GM19438 (cell line): ENCODE measurements around the gene ADORA2A.

Experiments used
- ATAC-seq: cut with Tn5 transposase; IDR thresholded peaks from one replicate; pipeline ENCODE4 v1.9.1; 2021; ENCODE audit warnings: low read depth; ENCODE audit not compliant: unreplicated experiment

Gene ADORA2A

DNA sequence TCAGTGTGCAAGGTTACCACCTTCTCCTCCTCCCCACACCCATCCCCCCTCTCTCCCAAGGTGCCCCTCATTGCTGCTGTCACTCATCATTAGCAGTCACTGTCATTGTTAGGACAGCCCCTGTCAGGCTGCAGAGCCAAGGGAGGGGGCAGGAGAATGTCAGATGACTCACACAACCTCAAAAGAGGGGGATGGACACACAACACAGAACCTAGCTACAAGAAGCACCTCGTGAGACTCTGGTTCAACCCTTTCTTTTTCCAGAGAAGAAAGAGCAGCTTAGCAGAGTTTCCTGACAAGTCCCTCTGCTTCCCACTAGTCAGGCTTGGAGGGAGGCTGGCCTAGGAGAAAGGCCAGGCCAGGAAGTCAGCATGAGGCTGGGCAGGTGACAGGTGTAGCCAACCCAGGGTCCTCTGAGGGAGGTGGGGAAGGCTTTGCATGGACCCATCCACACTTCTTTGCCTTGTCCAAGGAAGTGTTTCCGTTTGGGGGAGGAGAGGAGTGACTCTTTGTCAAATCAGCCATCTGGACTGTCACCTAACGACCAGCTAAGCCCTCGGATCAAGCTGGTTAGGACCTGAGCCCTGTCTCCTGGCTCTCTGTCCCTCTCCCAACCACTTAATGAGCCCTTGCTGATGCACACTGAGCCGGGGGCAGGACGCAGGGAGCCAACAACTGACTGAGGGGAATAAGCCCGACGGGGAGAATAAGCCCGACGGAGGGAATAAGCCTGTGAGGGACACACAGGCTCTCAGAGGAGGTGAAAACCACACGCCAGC lies 18.3 kb downstream of the ADORA2A start:
- ATAC-seq: no peak

DNA sequence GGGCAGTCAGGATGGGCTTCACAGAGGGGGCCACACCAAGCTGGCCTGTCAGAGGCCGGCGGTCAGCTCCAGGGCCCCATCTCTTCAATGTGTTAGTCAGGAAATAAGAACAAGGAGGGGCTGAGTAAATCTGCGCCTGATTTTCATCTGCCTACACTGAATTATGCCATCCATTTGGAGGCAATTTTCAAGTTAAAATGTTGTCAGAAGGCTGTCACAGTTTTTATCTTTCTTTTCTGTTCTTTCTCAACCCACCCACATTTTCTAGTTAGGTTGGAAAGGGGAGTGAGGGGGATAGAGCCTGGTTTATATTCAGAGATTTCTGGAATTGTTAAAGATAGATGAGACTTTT lies 18.8 kb downstream of the ADORA2A start:
- no peak for ATAC-seq

DNA sequence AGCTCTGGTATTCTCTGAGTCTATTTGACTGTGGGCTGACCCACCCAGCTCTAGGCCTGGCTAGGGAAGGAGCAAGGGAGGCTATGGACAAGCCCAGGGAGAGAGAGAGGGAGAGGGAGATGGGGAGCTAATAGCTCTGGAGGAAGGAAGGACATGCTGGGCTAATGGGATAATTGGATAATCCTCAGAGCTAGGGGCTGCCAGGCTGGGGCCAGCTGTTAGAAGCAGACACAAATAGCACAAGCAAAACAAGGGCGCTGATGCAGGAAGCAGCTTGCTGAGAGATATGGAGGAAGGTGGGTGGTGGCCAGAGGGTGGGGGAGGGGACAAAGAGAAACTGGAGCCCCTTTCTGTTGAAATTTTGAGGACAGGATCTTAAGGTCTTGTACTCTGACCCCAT lies 23.2 kb downstream of the ADORA2A start:
- ATAC-seq: no peak

DNA sequence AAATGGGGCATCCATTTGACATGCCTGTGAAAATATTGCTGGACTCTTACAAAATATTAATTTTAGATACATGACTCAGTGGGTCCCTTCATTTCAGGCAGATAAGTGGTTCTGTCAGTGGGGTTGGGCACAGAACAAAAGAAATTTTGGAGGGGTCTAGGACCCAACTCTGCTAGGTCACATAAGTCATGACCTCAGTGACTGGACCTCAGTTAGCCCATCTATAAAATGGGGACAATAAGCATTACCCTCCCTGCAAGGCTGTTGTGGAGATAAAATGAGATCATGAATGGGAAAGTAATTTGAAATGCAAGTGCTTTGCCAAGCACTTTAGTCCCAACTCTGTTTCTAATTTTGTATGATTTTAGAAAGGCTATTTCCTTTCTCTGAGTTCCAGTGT lies 23.8 kb downstream of the ADORA2A start:
- no peak for ATAC-seq

DNA sequence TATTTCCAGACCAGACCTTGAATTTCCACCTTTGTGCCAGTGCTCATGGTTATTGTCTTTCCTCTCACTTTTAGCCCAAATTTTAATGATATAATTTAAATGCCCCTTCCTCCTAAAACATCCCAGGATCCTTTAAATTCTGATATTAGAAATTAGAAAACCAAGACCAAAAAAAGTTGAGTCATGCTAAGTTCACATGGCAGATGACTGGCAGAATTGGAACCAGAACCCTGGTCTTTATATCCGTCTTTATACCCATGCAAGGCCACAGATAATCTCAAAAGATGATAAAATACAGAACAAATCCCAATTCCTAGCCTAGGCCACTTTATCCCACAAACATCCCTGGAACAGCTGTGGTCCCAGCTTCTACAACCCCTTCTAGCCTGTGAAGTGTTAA lies 26.5 kb downstream of the ADORA2A start:
- no peak for ATAC-seq

DNA sequence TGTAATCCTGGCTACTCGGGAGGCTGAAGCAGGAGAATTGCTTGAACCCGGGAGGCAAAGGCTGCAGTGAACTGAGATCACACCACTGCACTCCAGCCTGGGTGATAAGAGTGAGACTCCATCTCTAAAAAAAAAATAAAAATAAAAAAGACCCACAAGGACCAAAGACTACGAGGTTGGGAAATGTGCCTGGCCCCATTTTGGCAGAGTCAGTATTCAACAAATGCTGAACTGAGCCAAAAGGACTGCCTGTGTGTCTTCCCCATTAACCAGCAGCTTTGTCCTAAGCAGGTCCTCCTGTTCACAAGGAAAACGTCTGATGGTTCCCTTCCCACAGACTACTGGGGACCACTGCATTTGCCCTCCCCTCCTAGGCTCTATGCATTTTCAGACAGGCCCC lies 27.6 kb downstream of the ADORA2A start:
- ATAC-seq: no peak

DNA sequence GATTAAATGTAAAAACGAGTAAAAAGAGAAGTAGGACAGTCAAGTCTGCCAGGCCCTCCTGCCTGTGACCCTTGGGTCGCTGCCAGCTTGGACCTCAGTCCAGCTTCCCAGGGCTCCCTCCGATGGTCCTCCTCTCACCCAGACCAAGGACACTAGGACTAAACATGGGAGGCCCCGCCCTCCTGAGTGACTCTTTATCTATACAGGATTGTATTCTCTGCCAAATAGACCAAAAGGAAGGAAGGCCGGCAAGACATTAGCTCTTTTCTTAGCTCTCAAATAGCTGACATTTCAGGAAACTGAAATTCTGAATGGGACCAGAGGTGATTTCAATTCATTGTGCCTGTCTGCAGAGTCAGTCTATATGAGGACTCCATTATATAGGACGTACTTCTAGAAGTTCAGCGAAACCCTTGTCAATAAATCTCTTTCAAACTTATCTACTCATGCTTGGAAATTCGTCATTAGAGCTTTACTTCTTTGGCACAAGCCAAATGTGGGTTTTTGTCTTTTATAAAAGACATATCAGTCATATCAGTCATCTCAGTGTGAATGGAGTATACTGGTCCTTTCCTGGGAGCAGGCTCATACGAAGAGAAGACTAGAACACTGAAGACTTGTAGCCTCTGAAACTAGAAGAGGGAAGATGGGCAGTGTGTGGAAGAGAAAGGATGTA lies 28.5 kb downstream of the ADORA2A start:
- ATAC-seq: no peak

DNA sequence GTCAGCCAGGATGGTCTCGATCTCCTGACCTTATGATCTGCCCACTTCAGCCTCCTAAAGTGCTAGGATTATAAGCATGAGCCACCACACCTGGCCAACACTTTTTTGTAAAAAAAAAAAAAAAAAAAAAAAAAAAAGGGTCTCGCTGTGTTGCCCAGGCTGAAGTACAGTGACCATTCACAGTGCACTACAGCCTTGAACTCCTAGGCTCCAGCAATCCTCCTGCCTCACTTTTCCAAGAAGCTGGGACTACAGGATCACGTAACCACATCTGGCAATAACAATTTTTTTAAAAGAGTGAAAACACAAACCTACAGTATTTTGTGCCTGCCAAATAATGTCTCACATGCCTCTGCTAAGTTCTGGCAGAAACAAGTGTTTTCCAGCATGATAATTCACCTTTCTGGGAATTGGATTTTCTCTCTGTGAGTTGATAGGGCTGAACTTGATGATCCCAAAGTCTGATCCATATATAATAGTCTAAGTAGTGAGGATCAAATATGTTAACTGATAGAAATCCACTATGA lies 30.6 kb downstream of the ADORA2A start:
- ATAC-seq: no peak

DNA sequence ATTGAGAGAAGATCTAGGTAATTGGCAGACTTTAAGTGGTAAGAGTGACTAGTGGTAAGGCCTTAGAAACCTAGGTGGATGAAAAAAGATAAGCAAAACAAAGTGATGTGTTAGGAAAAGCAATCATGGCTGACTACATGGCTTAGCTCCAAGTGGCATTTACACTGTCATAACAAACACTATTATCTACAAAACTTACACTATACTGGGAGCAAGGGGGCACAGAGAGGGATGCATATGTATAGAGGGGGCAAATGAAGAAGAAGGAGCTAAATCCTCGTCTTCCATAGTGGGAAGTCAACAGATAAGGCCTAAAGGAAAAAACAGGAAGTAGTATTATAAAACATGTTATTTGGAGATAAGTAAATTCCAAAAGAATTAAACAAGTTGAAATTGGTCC lies 32.5 kb downstream of the ADORA2A start:
- ATAC-seq: no peak

DNA sequence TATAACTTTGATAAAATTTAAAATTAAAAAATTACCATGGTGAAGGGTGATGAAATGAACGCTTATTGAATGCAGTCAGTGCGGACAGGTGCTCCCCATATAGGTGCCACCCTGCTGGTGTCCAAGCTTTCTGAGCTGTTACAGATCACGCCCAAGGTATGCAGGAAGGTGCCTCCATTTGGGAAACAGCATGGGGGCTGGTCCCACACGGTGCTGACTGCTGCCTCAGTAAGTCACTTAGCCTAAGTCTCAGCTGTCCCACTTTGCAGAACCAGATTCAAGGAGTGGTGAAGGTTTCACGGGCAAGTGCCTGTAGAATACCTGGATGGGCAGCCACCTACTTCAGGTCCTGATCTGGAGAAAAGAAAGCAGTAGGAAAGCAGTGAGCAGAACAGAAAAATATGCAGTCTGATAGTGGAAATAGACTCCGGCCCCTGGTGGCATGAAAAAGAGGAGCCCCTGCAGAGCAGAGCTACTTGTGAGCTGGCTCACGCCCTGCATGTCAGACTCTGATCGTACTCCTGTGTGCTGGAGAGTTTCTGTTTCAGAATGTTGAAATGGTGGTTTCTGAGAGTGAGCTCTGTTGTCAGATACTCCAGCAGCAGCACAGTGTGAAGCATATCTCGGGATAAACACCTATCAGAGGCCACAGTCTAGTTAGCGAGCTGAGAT lies 33.2 kb downstream of the ADORA2A start:
- no peak for ATAC-seq

DNA sequence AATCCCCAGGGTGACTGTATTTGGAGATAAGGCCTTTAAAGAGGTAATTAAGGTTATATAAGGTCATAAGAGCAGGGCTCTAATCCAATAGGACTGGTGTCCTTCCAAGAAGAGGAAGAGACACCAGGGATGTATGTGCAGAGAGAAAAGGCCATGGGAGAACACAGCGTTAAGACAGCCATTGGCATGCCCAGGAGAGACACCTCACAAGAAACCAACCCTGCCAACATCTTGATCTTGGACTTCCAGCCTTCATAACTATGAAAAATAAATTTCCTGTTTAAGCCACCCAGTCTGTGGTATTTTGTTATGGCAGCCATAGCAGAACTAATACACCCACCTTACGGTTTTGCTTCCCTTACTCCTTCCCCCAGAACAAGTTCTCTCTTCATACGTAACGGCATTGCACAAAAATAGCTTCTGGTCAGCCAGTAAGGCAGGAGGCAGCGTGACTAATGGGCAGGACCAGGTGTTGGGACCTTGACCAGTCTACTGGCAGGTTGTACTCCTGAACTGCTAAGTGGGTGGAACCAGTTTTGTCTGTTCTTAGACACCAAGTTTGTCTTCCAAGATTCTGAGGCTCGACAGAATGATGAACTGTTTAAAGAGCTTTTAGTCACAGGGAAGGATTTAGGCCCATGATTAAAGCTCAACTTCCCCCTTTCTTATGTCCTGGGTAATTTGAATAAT lies 35.8 kb downstream of the ADORA2A start:
- ATAC-seq: no peak

DNA sequence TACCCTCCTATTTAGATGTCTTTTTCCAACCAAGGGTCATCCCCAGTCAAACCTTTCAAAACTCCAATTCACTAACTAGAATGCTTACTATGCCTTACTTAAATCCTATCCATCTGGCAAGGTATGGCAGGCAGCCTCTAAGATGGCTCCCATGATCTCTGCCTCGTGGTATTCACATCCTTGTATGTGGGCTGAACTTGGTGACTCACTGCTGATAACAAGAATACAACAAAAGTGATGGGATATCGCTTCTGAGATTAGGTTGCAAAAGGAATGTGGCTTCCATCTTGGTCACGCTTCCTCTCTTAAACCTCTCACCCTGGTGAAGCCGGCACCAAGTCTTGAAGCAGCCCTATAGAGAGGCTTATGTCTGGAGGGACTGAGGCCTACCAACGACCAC lies 38.2 kb downstream of the ADORA2A start:
- no peak for ATAC-seq

DNA sequence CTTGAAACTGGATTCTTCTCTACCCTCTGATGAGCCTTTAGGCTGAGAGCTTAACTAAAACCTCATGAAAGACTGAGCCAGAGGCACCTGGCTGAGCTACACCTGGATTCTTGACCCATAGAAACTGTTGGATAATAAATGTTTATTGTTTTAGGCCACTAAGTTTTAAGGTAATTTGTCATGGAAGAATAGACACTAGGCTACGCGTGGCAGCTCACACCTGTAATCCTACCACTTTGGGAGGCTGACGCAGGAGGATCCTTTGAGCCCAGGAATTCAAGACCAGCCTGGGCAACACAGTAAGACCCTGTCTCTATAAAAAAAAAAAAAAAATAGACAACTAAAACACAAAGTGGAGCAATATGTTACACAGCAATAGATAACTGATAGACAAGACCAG lies 38.6 kb downstream of the ADORA2A start:
- no peak for ATAC-seq

DNA sequence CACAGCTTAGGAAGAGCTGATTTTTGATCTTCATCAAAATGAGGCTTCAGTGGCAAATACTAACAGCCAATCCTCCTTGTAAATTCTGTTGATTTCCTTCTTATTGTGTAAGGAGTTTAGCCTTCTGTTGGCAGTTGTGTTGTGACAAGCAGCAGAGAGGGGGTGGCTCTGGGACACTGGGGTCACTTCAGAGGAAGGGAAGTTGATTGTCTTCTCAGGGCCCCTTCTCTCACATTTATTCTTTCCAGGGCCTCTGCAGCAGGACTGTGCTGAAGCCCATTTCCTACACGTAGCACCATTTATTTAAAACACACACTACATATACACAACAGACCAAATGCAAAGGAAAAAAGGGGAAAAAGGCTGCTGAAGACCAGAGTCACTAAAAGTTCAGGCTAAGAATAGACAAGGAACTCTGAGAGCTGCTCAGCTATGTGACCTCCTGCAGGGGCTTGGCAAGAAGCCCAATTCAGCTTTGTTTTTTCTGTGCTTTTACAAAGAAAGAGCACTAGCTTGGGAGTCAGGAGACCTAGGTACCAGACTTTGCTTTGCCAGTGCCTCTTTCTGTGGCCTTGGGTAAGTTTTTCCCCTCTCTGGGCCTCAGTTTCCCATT lies 39.4 kb downstream of the ADORA2A start:
- no peak for ATAC-seq

DNA sequence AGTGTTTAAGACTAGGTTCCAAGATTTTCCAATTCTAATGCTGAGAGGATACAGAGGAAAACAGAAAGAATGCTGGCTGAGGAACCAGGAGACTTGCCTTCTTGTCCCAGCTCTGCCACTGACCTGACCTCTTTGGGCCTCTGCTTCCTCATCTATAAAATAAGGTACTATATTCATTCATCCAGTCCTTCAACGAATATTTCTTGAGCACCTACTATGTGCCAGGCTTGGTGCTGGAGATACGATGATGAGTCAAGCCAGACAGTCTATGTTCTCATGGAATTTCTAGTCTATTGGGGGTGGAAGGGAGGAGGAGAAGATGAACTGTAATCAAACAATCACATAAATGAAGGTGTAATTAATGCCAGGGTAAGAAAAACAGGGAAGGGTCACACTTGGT lies 39.9 kb downstream of the ADORA2A start:
- ATAC-seq: no peak

DNA sequence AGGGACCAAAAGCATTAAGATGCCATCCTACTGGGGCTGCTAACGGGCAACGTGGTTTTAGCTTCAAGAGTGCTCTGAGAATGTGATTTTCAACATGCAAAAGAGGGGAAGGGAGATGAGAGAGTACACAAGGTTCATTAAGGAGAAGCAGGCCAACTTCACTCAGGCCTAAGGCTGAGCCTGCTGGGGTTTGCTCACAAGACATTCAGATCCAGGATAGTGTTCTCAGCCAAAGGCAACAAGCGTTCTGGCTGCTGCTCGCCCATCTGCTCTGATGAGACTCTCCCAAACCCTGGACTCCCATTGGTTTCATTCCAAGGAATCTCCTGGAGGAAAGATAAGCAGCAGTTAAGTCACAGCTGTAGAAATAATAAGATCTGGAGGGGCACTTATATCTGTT lies 44.2 kb downstream of the ADORA2A start:
- ATAC-seq: no peak

DNA sequence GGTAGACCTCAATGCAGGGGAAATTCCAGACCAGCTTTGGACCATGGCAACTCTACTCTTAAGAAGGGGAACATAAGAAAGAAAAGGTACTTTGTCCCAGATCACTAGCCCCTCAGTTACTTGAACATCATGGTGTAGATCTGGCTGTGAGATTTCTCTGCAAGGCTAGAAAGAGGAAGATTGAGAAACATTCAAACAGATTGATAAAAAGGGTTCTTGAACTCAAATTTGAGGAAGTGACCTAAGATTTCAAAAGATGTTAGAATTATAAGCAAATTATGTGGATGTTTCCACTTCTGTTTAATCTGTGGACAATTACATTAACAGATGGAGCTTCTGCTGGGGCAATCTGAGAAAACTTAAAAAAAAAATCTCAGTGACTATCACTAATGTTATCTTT lies 45.9 kb downstream of the ADORA2A start:
- no peak for ATAC-seq

DNA sequence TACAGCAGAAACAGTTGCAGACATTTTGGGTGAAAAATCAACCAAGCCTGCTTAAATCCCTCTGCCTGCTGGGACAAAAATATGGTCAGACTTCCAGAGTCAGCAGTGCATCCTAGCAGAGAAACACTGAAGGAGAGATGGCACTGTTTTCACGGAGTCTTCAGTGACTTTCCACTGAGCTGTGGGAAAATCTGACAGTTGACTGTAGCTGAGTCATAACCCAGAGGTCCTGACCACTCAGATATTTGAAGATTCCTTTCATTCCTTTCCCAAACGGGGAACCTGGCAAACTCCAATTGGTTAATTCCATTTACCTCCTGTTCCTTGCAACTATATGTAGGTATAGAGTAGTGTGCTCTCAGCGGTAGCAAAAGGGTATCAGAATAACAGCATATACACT lies 46.8 kb downstream of the ADORA2A start:
- ATAC-seq: no peak

DNA sequence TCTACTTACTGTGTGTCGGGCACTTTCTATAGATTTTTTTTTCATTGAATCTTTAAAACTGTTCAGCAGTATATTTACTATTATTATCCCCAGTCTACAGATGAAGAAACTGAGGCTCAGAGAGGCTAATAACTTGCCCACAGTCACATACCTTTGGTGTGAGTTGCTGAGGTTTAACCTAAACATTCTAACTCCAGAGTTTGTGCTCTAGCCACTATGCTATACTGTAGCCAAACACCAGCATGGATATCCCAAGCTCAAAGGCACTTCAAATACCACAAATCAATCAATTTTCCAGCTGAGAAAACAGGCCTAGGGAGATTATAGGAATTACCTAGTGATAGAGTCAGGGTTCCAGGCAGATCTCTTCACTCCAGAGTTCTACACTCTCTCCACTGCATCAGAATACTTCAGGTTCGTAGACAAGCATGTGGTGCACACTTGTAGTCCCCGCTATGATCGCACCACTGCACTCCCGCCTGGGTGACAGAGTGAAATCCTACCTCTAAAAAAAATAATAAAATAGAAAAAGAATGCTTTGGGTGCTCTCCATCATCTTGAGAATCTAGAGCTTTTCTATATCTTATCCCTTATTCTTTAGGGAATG lies 47.4 kb downstream of the ADORA2A start:
- ATAC-seq: no peak

DNA sequence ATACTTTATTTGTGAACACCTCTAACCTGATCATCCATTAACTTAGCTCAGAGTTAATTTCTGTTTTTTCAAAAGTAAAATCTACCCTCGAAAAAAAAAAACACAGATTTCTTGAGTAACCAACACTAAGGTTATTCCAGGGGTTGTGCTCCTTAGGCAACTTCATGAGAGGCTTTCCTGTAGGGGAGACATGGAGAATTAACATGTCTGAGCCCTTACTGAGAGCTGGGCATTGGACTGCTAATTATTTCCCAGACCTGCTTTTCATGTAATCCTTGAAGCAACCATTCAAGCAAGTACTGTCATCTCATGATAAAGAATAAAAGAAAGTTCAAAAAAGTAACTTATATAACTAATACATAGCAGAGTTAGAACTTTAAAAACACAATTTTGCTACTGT lies 54.2 kb downstream of the ADORA2A start:
- ATAC-seq: no peak
